HT-29 (cell line): ENCODE results near the gene NDUFAF2. TPM values are rescaled to one million over a fixed set of nuclear protein-coding genes. Genes with fewer than 3 reads are reported as not detected.
"Not testable (repeated sequence)": the region's sequence is repeated elsewhere in the genome, so short reads cannot be mapped to it uniquely, and the experiment has no call there.

Source experiments
- DNase-seq: peaks from one replicate; pipeline ENCODE4 v3.0.0-alpha.2; 2015; ENCODE audit warnings: low spot score
- total RNA-seq: library from RNA; depleted of rRNA; stranded (reverse); fragments of >200 nt; shearing (Covaris generic); gene quantifications from 2 replicates; pipeline ENCODE4 v1.2.3, GENCODE V29; 2014

NDUFAF2 gene
- total RNA-seq, 1 experiment from 2014 or later, result 18.4 TPM

DNA sequence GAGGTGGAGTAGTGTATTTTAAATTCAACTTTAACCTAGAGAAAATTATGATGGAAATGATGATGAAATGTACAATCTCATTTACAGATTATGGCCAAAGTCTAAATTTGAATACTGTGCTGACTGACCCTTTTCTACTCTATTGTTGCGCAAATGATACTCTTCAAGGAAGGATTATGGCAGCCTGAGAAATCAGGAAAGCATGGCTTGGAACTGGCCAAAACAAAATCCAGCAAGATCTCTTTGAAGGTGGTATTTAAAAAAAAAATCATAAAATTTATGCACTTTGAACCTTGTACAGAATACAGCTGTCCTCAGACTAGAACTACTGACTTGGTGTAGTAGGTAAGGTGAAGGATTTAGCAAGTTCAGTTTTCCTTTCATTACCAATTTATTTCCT lies 105.3 kb downstream of the NDUFAF2 start:
- DNase-seq, result no peak

DNA sequence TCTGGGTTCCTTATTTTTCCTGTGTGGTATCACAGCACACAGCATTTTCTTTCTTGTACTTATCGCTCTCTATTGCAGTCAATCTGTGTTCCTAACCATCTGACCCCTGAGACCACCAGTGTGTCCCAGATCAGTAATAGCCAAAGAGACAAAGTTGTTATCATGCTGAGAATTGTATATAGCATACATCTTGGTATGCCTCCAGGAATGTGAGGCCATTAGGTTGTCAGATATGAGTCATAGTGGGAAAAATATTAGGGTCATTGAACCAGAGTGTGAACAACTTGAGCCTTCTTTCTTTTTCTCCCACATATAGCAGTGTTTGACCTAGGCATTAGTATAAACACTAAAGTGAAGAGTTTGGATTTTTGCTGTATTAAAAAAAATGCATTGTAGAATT lies 106.3 kb downstream of the NDUFAF2 start:
- peak; percentile 37 for DNase-seq

DNA sequence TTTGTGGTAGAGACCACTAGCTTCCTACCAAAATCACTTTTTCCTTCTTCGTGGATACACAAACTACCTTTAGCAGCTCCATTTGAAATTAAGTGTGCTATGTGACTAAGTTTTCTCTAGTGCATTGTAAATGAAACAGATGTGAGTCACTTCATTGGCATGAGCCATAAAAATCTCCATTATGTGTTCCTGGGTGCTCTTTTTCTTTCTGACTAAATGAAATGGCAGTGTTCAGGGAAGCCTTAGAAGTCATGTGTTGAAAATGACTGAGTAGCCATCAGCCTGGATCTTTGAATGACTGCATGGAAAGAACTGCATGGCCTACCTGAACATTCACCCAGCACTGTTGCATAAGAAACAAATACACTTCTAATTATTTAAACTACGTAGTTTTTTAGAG lies 107.9 kb downstream of the NDUFAF2 start:
- peak; percentile 65 for DNase-seq

DNA sequence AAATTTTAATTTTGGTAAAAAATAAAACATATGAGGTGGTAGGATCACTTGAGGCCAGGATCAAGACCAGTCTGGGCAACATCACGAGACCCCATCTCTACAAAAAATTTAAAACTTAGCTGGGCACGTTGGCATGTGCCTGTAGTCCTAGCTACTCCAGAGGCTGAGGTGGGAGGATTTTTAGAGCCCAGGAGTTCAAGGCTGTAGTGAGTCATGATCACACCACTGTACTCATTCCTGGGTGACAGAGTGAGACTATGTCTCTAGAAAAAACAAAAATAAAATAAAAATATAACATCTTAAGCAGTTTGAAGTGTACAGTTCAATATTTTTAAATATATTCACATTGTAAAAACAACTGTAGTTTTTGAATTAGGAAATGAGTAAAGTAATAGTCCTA lies 108.9 kb downstream of the NDUFAF2 start:
- DNase-seq, result no peak

DNA sequence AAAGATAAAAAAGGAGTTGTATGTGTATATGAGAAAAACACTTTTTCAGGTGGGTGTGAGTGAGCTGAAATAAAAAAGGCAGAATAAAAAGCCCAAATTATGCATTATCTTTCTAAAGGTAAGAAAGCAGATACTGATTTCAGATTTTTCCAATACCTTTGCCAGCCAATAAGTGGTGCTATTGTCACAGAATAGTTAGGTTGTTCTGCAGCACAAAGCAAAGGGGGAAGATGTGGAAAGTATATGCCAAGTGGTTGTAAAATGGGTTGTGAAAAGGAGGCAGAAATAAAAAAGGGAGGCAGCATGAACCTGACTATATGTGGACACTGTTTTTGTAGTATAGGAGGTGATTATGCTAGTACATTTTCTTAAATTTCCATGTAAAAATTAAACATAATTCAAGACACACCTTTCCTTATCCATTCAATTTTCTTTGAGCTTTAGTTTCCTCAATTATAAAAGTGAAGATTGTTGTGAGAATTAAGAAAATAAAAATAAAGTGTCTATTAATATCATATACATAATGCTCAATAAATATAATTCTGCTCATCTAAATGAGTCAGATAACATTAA lies 110.5 kb downstream of the NDUFAF2 start:
- DNase-seq, result peak; percentile 61

DNA sequence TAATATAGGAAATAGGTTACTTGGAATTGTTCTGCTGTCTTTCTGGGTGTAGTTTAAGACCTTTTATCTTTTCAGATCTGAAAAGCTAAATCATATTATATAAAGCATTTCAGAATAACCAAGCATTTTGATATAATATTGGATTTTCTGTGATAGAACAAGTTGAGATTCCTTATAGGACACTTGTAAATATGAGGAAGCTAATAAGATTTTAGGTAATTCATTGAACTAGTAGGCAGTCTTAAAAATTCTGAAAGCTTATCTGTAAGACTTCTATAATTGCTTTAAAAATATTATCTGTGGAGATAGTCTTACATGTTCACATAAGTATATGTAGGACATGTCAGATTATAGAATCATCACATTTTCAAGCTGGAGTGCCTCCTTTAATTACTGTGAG lies 114.5 kb downstream of the NDUFAF2 start:
- no peak for DNase-seq

GRCh38 chr5:61069150-61069549 lies 124.1 kb downstream of the NDUFAF2 start:
- DNase-seq, result no peak

- peak; percentile 52 for DNase-seq
These were observed 126.5 kb downstream of the NDUFAF2 start for GRCh38 chr5:61071526-61071925.

- no peak for DNase-seq
These were observed 131.6 kb downstream of the NDUFAF2 start for GRCh38 chr5:61076626-61077025.

- no peak for DNase-seq
These were observed 136.7 kb downstream of the NDUFAF2 start for GRCh38 chr5:61081741-61082140.

DNA sequence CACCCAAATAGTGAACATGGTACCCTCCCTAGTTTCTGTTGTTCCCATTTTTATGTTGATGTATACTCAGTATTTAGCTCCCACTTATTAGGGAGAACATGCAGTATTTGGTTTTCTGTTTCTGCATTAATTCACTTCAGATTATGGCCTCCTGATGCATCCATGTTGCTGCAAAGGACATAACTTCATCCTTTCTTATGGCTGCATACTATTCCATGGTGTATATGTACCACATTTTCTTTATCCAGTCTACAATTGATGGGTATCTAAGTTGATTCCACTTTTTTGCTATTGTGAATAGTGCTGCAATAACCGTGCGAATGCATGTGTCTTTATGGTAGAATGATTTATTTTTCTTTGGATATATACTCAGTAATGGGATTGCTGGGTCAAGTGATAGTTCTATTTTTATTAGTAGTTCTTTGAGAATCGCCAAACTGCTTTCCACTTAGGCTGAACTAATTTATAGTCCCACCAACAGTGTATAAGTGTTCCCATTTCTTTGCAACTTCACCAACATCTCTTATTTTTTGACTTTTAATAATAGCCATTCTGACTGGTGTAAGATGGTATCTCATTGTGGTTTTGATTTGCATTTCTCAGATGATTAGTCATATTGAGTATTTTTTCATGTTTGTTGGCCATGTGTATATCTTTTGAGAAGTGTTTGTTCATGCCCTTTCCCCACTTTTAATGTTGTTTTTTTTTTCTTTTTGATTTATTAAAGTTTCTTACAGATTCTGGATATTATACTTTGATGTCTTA lies 137.7 kb downstream of the NDUFAF2 start:
- DNase-seq, result no peak

DNA sequence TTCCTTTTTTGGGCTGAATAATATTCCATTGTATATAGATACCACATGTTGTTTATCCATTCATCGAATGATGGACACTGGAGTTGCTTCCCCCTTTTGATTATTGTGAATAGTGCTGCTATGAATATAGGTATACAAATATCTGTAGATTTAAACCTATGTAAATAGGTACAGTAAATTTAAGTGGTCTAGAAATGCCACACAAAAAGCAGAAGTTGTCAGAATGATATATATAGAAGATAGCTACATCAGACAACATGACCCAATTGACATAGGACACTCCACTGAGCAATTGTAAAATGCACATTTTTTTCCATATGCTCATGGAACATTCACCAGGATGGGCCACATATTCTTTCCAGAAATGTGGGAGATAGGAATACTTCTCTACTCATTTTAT lies 139.7 kb downstream of the NDUFAF2 start:
- DNase-seq, result no peak

GRCh38 chr5:61085885-61086284 lies 140.9 kb downstream of the NDUFAF2 start:
- no peak for DNase-seq

DNA sequence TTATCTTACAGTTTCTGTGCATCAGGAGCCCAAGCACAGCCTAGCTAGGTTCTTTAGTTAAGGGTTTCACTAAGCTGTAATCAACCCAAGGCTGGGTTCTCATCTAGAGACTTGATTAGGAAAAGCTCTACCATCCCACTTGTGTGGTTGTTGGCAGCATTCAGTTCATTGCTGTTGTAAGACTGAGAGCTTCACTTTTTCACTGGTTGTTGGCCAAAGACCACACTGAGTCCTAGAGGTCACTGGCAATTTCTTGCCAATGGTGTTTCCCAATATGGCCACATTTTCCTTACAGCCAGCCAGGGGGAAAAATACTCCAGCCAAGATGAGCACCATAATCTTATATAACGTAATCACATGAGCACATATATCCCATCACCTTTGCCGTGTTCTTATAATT lies 142.9 kb downstream of the NDUFAF2 start:
- DNase-seq, result no peak

DNA sequence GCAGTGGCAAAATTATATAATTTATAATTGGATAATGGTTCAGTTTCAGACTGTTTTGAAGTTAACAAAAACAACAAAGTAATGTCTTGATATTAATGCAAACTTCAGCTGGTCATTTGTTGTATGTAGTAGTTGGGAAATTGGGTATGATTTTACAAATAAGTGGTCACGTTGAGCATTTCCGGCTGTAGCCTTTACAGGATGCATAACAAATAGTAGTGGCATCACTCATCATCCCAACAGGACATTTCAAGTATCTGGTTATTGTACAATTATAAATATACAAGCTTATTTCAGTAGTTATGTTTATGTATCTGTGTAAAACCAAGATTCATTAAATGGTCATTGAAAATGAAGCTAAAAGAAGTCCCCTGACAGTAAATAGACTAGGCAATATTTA lies 144.3 kb downstream of the NDUFAF2 start:
- no peak for DNase-seq

- not testable (repeated sequence) for DNase-seq
These were observed 148.2 kb downstream of the NDUFAF2 start for GRCh38 chr5:61093046-61093771.

DNA sequence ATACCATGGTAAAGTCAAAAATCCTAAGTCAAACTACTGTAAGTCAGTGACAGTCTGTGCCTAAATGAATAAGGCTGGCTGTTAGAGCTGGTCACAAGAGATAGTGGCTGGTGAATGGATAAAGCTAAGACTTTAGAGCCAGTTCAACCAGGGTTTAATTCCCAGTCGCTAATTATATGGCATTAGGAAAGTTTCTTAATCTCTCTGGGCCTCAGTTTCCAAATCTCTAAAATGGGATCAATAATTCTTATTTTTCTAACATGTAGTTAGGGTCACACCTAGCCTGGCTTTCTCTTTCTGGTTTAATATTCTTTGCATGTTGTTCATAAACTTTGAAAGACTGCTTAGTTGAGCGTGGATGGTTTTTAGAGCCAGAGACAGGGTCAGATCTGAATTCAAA lies 152.5 kb downstream of the NDUFAF2 start:
- DNase-seq, result no peak

DNA sequence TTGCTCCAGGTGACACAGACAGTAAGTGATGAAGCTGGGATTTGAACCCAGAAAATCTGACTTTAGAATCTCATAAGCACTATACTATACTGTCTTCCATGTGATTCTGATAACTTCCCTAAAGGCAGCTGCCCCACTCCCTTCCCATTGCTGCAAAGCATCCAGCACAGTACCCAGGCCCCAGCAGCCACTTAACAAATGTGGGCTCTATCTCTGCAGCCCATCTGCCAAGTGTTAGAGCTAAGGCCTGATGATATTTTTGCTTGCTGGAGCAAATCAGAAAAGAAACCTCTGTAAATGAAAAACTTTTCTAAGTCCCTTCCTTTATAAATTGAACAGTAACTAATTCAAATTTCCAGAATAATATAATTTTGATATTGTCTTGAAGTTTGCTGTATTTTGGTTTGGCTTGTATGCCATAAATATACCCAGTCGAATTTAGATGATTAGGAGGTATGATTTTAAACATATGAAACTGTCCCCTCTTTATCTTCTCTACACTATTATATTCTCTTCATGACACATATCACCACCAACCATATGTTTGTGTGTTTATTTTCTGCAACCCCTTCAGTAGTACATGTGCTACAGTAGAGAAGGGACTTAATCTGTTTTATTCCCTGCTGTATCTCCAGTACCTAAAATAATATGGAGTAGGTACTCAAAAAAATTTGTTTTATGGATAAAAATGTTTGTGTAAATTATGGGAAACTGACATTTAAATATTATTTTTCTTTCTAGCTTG lies 153.4 kb downstream of the NDUFAF2 start:
- no peak for DNase-seq

- DNase-seq, result no peak
These were observed 155.4 kb downstream of the NDUFAF2 start for GRCh38 chr5:61100437-61100836.

DNA sequence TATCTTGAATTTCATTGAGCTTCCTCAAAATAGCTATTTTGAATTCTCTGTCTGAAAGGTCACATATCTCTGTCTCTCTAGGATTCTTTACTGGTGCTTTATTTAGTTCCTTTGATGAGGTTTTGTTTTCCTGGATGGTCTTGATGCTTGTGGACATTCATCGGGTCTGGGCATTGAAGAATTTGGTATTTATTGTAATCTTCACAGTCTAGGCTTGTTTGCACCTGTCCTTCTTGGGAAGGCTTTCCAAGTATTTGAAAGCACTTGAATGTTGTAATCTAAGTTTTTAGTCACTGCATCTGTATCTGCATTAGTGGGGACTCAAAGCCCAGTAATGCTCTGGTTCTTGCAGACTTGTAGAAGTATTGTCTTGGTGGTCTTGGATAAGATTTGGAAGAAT lies 169.4 kb downstream of the NDUFAF2 start:
- no peak for DNase-seq

GRCh38 chr5:61115968-61116367 lies 171.0 kb downstream of the NDUFAF2 start:
- DNase-seq, result no peak

DNA sequence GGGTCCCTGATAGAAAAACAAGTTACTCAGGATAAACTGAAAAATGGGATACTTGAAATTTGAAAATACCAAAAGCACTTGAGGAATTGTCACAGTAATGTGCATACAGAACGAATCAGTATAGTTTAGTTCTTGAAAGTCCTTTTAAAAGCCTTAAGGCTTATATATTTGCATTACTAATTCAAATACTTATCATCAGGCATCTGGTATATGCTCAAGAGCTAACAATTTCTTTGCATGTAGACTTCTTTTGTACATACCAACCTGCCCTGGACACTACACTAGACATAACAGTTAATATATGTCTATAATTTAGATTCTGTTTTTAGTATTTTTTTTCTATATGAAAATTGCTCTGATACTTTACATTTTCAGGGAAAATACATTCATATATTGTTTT lies 174.1 kb downstream of the NDUFAF2 start:
- no peak for DNase-seq
